HCT116 (cell line): ENCODE results near the gene GIMAP8. TPM values are rescaled to one million over a fixed set of nuclear protein-coding genes. Genes with fewer than 3 reads are reported as not detected.

Experiments
- ATAC-seq: fragments of 200-7000 bp; cut with Tn5 transposase; 2 replicates; pipeline ENCODE4 v1.9.1; 2020; ENCODE audit warnings: mild to moderate bottlenecking, moderate library complexity
- BruUV-seq: library from RNA; stranded (reverse); fragments of 400-500 nt; replicated peaks from 2 replicates; lab custom pipeline; 2021; lab: Mats Ljungman, UMichigan
- CTCF ChIA-PET: fragments of 300-600 bp; sonication (Branson Sonifier 250); formaldehyde crosslinking; loops from one replicate; lab custom pipeline; 2021; ENCODE audit warnings: antibody characterized with exemption; lab: Charles Lee
- POLR2A ChIA-PET: fragments of 300-600, 350-600 bp; sonication (Branson Sonifier 250); formaldehyde crosslinking; loops from one replicate; lab custom pipeline; 2021; ENCODE audit warnings: antibody characterized with exemption; lab: Charles Lee
- RAD21 ChIA-PET, 2 experiments: fragments of 300-600 bp; sonication (Branson Sonifier 250); formaldehyde crosslinking; loops; one replicate each; lab custom pipeline; 2023; ENCODE audit warnings: low total read pairs in 2 of 2; ENCODE audit not compliant: uncharacterized antibody in 2 of 2, unreplicated experiment in 2 of 2, low non-redundant PET in 1 of 2; lab: Charles Lee
- DNase-seq: peaks from one replicate; pipeline ENCODE4 v3.0.0-alpha.2; 2010; ENCODE audit warnings: low read depth, low spot score
- H2AFZ ChIP-seq: fragments of 200-600 bp; shearing (Covaris generic), sonication (generic); 2 replicates; pipeline ENCODE4 v1.6.1; 2017; ENCODE audit warnings: low read depth, mixed run types, mixed read lengths, antibody characterized with exemption, low read length; ENCODE audit not compliant: poor library complexity, severe bottlenecking
- H3K27ac ChIP-seq: 2 replicates; pipeline ENCODE4 v1.5.1; 2012; ENCODE audit warnings: low read depth, low read length
- H3K27me3 ChIP-seq: fragments of 200-600 bp; sonication (generic); 2 replicates; pipeline ENCODE4 v1.6.1; 2016; ENCODE audit warnings: mixed run types, low read length, mixed read lengths; ENCODE audit not compliant: insufficient read depth
- H3K36me3 ChIP-seq, 2 experiments: fragments of 200-500 bp in 1 of 2; fragments of 200-600 bp in 1 of 2; sonication (Bioruptor generic) in 1 of 2; sonication (generic) in 1 of 2; 2 replicates each; pipeline versions ENCODE4 v1.5.1 to v1.6.1; 2014 to 2016; ENCODE audit warnings: low read length in 2 of 2, inconsistent platforms in 1 of 2, mixed read lengths in 1 of 2, mixed run types in 1 of 2; ENCODE audit not compliant: insufficient read depth in 2 of 2, control insufficient read depth in 1 of 2
- H3K4me1 ChIP-seq, 2 experiments: fragments of 200-600 bp in 1 of 2; sonication (generic) in 1 of 2; 2 replicates each; pipeline versions ENCODE4 v1.5.1 to v1.6.1; 2012 to 2017; ENCODE audit warnings: low read length in 2 of 2, inconsistent platforms in 1 of 2, mild to moderate bottlenecking in 1 of 2, mixed read lengths in 1 of 2, mixed run types in 1 of 2, moderate library complexity in 1 of 2; ENCODE audit not compliant: insufficient read depth in 2 of 2, control insufficient read depth in 1 of 2
- H3K4me2 ChIP-seq: fragments of 200-600 bp; sonication (generic); 2 replicates; pipeline ENCODE4 v1.6.1; 2017; ENCODE audit warnings: mixed run types, low read length, mixed read lengths
- H3K4me3 ChIP-seq, 2 experiments: fragments of 200-600 bp in 1 of 2; sonication (generic) in 1 of 2; replicated peaks in 1 of 2; 2 replicates each; pipeline ENCODE4 v1.5.1; 2011 to 2016; ENCODE audit warnings: low read length in 2 of 2, control low read depth in 1 of 2, low read depth in 1 of 2, mild to moderate bottlenecking in 1 of 2, mixed read lengths in 1 of 2, mixed run types in 1 of 2
- H3K79me2 ChIP-seq: fragments of 200-600 bp; sonication (generic); 2 replicates; pipeline ENCODE4 v1.6.1; 2017; ENCODE audit warnings: mild to moderate bottlenecking, mixed run types, low read length, moderate library complexity, mixed read lengths; ENCODE audit not compliant: insufficient read depth
- H3K9ac ChIP-seq: fragments of 200-600 bp; sonication (generic); 2 replicates; pipeline ENCODE4 v1.6.1; 2016; ENCODE audit warnings: low read length, mixed read lengths
- H3K9me2 ChIP-seq: fragments of 200-600 bp; sonication (generic), shearing (Covaris generic); 2 replicates; pipeline ENCODE4 v1.6.1; 2017; ENCODE audit warnings: mixed run types, mild to moderate bottlenecking, moderate library complexity; ENCODE audit not compliant: insufficient read depth
- H3K9me3 ChIP-seq, 2 experiments: fragments of 200-500 bp in 1 of 2; fragments of 200-600 bp in 1 of 2; sonication (Bioruptor generic) in 1 of 2; sonication (generic) in 1 of 2; 2 replicates each; pipeline ENCODE4 v1.6.1; 2014 to 2017; ENCODE audit warnings: low read length in 2 of 2, mixed read lengths in 2 of 2, inconsistent platforms in 1 of 2, low read depth in 1 of 2, mild to moderate bottlenecking in 1 of 2, mixed run types in 1 of 2, moderate library complexity in 1 of 2; ENCODE audit not compliant: control insufficient read depth in 1 of 2, insufficient read depth in 1 of 2
- H4K20me1 ChIP-seq: fragments of 200-600 bp; sonication (generic), shearing (Covaris generic); 2 replicates; pipeline ENCODE4 v1.6.1; 2017; ENCODE audit warnings: mixed run types, mild to moderate bottlenecking, moderate library complexity; ENCODE audit not compliant: insufficient read depth
- CBX3 ChIP-seq: IDR thresholded peaks from 2 replicates; pipeline ENCODE4 v1.6.1; 2012; ENCODE audit warnings: low read depth
- EGR1 ChIP-seq: IDR thresholded peaks from 2 replicates; pipeline ENCODE4 v1.6.1; 2012; ENCODE audit warnings: low read depth
- ELF1 ChIP-seq: IDR thresholded peaks from 2 replicates; pipeline ENCODE4 v1.6.1; 2012; ENCODE audit warnings: low read depth, borderline replicate concordance
- EZH2 ChIP-seq: fragments of 200-600 bp; sonication (generic); IDR thresholded peaks from 2 replicates; pipeline ENCODE4 v1.6.1; 2017; ENCODE audit warnings: antibody characterized with exemption, mixed run types
- EZH2phosphoT487 ChIP-seq: fragments of 200-600 bp; IDR thresholded peaks from 2 replicates; pipeline ENCODE4 v1.6.1; 2018; ENCODE audit warnings: antibody characterized with exemption, borderline replicate concordance
- FOSL1 ChIP-seq: IDR thresholded peaks from 2 replicates; pipeline ENCODE4 v1.6.1; 2012; ENCODE audit warnings: low read depth
- SP1 ChIP-seq: IDR thresholded peaks from 2 replicates; pipeline ENCODE4 v1.6.1; 2012; ENCODE audit warnings: low read depth
- SRF ChIP-seq: IDR thresholded peaks from 2 replicates; pipeline ENCODE4 v1.6.1; 2012; ENCODE audit warnings: low read depth
- TCF7L2 ChIP-seq: IDR thresholded peaks from 2 replicates; pipeline ENCODE4 v1.7.0; 2011; ENCODE audit warnings: borderline replicate concordance, inconsistent platforms; ENCODE audit not compliant: insufficient read depth, insufficient read length; ENCODE audit errors: extremely low read depth
- ZFX ChIP-seq: fragments of 450-650 bp; IDR thresholded peaks from 2 replicates; pipeline ENCODE4 v1.6.1; 2017
- ZNF274 ChIP-seq: fragments of 200-500 bp; sonication (Bioruptor generic); IDR thresholded peaks from 2 replicates; pipeline ENCODE4 v1.6.1; 2014; ENCODE audit warnings: mild to moderate bottlenecking, low read depth, low read length, inconsistent platforms
- intact Hi-C: fragments of 100-400 bp; cut with micrococcal nuclease; formaldehyde crosslinking; loops from 2 replicates; pipeline ENCODE4 v1.10.0; 2022
- total RNA-seq: library from RNA; stranded (reverse); gene quantifications from one replicate; pipeline ENCODE4 v1.2.1, GENCODE V29; 2021; ENCODE audit not compliant: unreplicated experiment
- TF ChIP-seq, protein P1 (sequence below): IDR thresholded peaks from 2 replicates; pipeline ENCODE4 v1.6.1; 2012

The GIMAP8 gene
- total RNA-seq, 1 experiment from 2014 or later, result 0.15 TPM

DNA sequence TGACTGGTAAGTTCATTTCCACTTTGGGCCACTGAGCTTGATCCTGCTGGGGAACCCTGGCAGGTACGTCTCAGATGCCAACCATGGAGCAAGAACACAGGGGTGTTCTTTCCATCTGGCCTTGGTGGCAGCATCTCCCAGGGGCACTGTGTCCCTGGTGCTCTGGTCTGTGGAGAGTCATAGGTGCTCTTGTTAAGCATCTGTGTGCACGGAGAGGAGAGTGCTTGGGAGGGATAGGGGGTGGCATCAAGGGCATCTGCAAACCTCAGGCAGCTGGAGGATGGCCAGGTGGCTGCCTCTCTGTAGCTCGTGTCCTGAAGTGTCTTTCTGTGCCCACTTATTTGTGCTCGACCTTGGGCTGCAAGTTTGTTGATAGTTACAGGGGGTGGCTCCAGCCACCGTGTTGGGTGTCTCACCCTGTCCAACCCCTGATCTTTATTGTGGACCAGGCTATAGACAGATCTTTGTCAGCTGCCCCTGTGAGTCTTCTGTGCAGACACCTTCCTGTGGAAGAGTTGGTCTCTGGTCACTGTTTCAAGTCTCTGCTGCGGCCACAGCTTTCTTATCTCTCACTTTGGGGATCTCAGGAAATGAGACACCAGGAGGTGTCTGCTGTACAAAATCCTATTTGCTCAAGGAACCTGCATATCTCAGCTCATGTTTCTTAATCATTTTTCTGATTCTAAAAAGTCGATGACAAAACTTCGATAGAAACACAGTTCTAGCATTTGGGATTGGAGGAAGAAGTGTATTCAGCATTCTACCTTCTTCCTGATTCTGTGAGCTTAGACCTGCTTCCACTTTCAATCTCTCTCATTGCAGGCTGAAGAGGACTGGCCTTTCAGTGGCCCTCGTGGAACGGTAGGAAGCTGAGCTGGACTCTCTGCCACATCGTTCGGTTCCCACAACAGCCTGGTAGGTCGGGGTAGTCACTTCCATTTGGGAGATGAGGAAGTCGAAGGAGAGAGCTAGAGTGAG, 17.2 kb upstream of the GIMAP8 start:
- Histone ChIP-seq H3K4me3 (no peak overlapping the region), H3K4me1 (no peaks in the 10 kb centered on the region), H3K9ac (no peak overlapping the region), H3K9me2 (no peaks in the 10 kb centered on the region), H3K27me3 (peaks cover 9% of the 10 kb centered on the region), H4K20me1 (no peaks in the 10 kb centered on the region), H3K36me3 (no peaks in the 10 kb centered on the region), H2AFZ (no peak overlapping the region), H3K4me2 (no peak overlapping the region), H3K79me2 (no peaks in the 10 kb centered on the region), H3K27ac (no peak overlapping the region), H3K9me3 (no peaks in the 10 kb centered on the region)
- no TSS peak for BruUV-seq
- no peak for TF ChIP-seq FOSL1
- no peak for TF ChIP-seq EZH2phosphoT487
- no peak for TF ChIP-seq ELF1
- no peak for TF ChIP-seq EZH2
- TF ChIP-seq SP1, result no peak
- no peak for TF ChIP-seq TCF7L2
- TF ChIP-seq ZNF274, result no peak
- no peak for TF ChIP-seq CBX3
- CTCF ChIA-PET, result interaction anchor here (0.5 to 1.1 kb wide), 2 partner anchors 9 to 16 kb away, joined by 3 to 4 read pairs; no protein-coding TSS in a partner anchor
- no peak for ATAC-seq
- POLR2A ChIA-PET, result no interaction called here
- RAD21 ChIA-PET, result no interaction called here
- no peak for DNase-seq
- intact Hi-C loops, result no loop called here

DNA sequence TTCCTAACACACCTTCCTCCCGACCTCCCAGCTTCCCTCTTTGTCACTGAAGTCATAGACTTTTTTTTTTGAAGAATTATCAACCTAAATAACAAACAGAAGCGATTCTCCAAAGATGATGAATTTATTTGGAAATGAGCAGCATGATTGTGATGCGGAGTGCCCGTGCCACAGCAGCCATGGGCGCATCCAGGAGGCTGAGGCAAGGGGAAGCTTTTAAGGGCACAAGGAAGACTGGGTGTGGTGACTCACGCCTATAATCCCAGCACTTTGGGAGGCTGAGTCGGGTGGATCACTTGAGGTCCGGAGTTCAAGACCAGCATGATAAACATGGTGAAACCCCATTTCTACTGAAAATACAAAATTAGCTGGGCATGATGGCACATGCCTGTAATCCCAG, 16.2 kb upstream of the GIMAP8 start:
- Histone ChIP-seq H2AFZ (no peak overlapping the region), H3K9me3 (no peaks in the 10 kb centered on the region), H3K4me3 (no peak overlapping the region), H4K20me1 (no peaks in the 10 kb centered on the region), H3K9me2 (no peaks in the 10 kb centered on the region), H3K27ac (no peak overlapping the region), H3K79me2 (no peaks in the 10 kb centered on the region), H3K27me3 (peaks cover 9% of the 10 kb centered on the region), H3K4me1 (no peaks in the 10 kb centered on the region), H3K36me3 (no peaks in the 10 kb centered on the region), H3K9ac (no peak overlapping the region), H3K4me2 (no peak overlapping the region)
- ChIA-PET RAD21 (no interaction called here), POLR2A (no interaction called here), CTCF (interaction anchor here (1.1 kb wide), 1 partner anchor 15 kb away, joined by 3 read pairs; no protein-coding TSS in a partner anchor)
- TF ChIP-seq ELF1, result no peak
- TF ChIP-seq, protein P1, sequence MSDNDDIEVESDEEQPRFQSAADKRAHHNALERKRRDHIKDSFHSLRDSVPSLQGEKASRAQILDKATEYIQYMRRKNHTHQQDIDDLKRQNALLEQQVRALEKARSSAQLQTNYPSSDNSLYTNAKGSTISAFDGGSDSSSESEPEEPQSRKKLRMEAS, result no peak
- TF ChIP-seq EGR1, result no peak
- TF ChIP-seq EZH2phosphoT487, result no peak
- no peak for TF ChIP-seq SRF
- no peak for TF ChIP-seq TCF7L2
- TF ChIP-seq ZFX, result no peak
- DNase-seq (no peak), ATAC-seq (no peak)
- intact Hi-C loops, result no loop called here
- BruUV-seq, result no TSS peak
